B cell (primary cell): ENCODE results near the gene VPS13A. TPM values are rescaled to one million over a fixed set of nuclear protein-coding genes. Genes with fewer than 3 reads are reported as not detected.

ENCODE experiments used
- ATAC-seq: fragments of 200-7000 bp; cut with Tn5 transposase; one replicate; pipeline ENCODE4 v1.10.0; 2021; ENCODE audit warnings: low read depth, mild to moderate bottlenecking, moderate number of reproducible peaks, moderate library complexity
- CTCF ChIA-PET: fragments of 350-600 bp; sonication (Branson Sonifier 250); formaldehyde crosslinking; loops from one replicate; lab custom pipeline; 2021; ENCODE audit warnings: antibody characterized with exemption, inconsistent platforms; lab: Charles Lee
- POLR2A ChIA-PET: fragments of 350-600 bp; sonication (Branson Sonifier 250); formaldehyde crosslinking; loops from one replicate; lab custom pipeline; 2021; ENCODE audit warnings: antibody characterized with exemption; lab: Charles Lee
- DNase-seq: peaks from one replicate; pipeline ENCODE4 v3.0.0; 2013
- H2AFZ ChIP-seq: 2 replicates; pipeline ENCODE4 v1.6.1; 2012; ENCODE audit warnings: mild to moderate bottlenecking, low read depth, low read length; ENCODE audit not compliant: insufficient read depth, poor library complexity, severe bottlenecking
- H3K27ac ChIP-seq, 2 donors: 1 replicate in 1 of 2; 2 replicates in 1 of 2; pipeline ENCODE4 v1.5.1; 2012 to 2013; ENCODE audit warnings: low read length in 2 of 2, mild to moderate bottlenecking in 2 of 2, moderate library complexity in 1 of 2
- H3K27me3 ChIP-seq, 4 experiments: fragments of 200-600 bp in 1 of 4; sonication (generic) in 1 of 4; replicated peaks in 1 of 4; 1 replicate in 2 of 4; 2 replicates in 2 of 4; pipeline versions ENCODE4 v1.6.1 to v1.7.0; 2013 to 2016; ENCODE audit warnings: low read length in 3 of 4, mild to moderate bottlenecking in 2 of 4, mixed read lengths in 1 of 4, moderate library complexity in 1 of 4; ENCODE audit not compliant: insufficient read depth in 4 of 4, control insufficient read depth in 3 of 4; ENCODE audit errors: control extremely low read depth in 1 of 4
- H3K36me3 ChIP-seq, 2 experiments: replicated peaks in 1 of 2; 1 replicate in 1 of 2; 2 replicates in 1 of 2; pipeline versions ENCODE4 v1.6.1 to v1.7.1; 2013; ENCODE audit warnings: low read length in 1 of 2; ENCODE audit not compliant: insufficient read depth in 2 of 2, control insufficient read depth in 1 of 2; ENCODE audit errors: control extremely low read depth in 1 of 2, extremely low read depth in 1 of 2
- H3K4me1 ChIP-seq, 2 donors: fragments of 200-600 bp in 1 of 2; sonication (generic) in 1 of 2; 1 replicate in 1 of 2; 2 replicates in 1 of 2; pipeline versions ENCODE4 v1.5.1 to v1.6.1; 2013 to 2017; ENCODE audit warnings: low read length in 2 of 2; ENCODE audit not compliant: control insufficient read depth in 2 of 2, insufficient read depth in 2 of 2
- H3K4me2 ChIP-seq: replicated peaks from 2 replicates; pipeline ENCODE3; 2012; ENCODE audit warnings: mild to moderate bottlenecking, low read depth, low read length; ENCODE audit not compliant: poor library complexity, severe bottlenecking
- H3K4me3 ChIP-seq, 5 experiments: fragments of 200-600 bp in 1 of 5; sonication (generic) in 1 of 5; 1 replicate in 3 of 5; 2 replicates in 2 of 5; pipeline versions ENCODE4 v1.5.1 to v1.7.0; 2011 to 2016; ENCODE audit warnings: low read length in 4 of 5, mild to moderate bottlenecking in 4 of 5, low read depth in 2 of 5, control low read depth in 1 of 5, moderate library complexity in 1 of 5; ENCODE audit not compliant: insufficient read depth in 1 of 5; ENCODE audit errors: control extremely low read depth in 1 of 5, extremely low read depth in 1 of 5
- H3K79me2 ChIP-seq: fragments of 200-600 bp; sonication (generic); one replicate; pipeline ENCODE4 v1.6.0; 2016; ENCODE audit warnings: low read length; ENCODE audit not compliant: control insufficient read depth, insufficient read depth
- H3K9ac ChIP-seq: fragments of 200-600 bp; sonication (generic); 2 replicates; pipeline ENCODE4 v1.6.1; 2017; ENCODE audit warnings: mild to moderate bottlenecking, low read length, moderate library complexity
- H3K9me3 ChIP-seq, 3 donors: one replicate each; pipeline versions ENCODE4 v1.6.1 to v1.7.1; 2013; ENCODE audit warnings: low read length in 2 of 3; ENCODE audit not compliant: control insufficient read depth in 2 of 3, insufficient read depth in 1 of 3; ENCODE audit errors: control extremely low read depth in 1 of 3
- H4K20me1 ChIP-seq: 2 replicates; pipeline ENCODE4 v1.6.0; 2012; ENCODE audit warnings: mild to moderate bottlenecking, low read length; ENCODE audit not compliant: insufficient read depth, control insufficient read depth, poor library complexity, severe bottlenecking
- H3K27ac Mint-ChIP-seq: one replicate; pipeline ENCODE4 v1.8.0; 2021; ENCODE audit warnings: mixed read lengths
- H3K27me3 Mint-ChIP-seq: one replicate; pipeline ENCODE4 v1.8.0; 2021; ENCODE audit warnings: mixed read lengths
- H3K4me1 Mint-ChIP-seq: one replicate; pipeline ENCODE4 v1.8.0; 2021; ENCODE audit warnings: mixed read lengths
- H3K4me3 Mint-ChIP-seq: one replicate; pipeline ENCODE4 v1.8.0; 2021; ENCODE audit warnings: mixed read lengths
- H3K9me3 Mint-ChIP-seq: one replicate; pipeline ENCODE4 v1.8.0; 2022; ENCODE audit warnings: mixed read lengths; ENCODE audit not compliant: insufficient read depth
- CTCF ChIP-seq: fragments of 200-600 bp; IDR thresholded peaks from one replicate; pipeline ENCODE4 v1.8.0; 2022; ENCODE audit warnings: antibody characterized with exemption, mild to moderate bottlenecking
- EZH2 ChIP-seq: IDR thresholded peaks from 2 replicates; pipeline ENCODE4 v1.6.1; 2012; ENCODE audit warnings: borderline replicate concordance, low read depth, mild to moderate bottlenecking, moderate library complexity, low read length; ENCODE audit not compliant: insufficient read depth, poor library complexity, severe bottlenecking
- WGBS: methylation state at CpG from one replicate; pipeline ENCODE4 v1.1.5; 2013; ENCODE audit warnings: missing lambda C conversion rate; ENCODE audit not compliant: insufficient coverage; 5-methylcytosine and 5-hydroxymethylcytosine counted together
- intact Hi-C: fragments of 100-400 bp; cut with micrococcal nuclease; formaldehyde crosslinking; loops from one replicate; pipeline ENCODE4 v1.10.0; 2022
- polyA plus RNA-seq: library from polyadenylated mRNA; depleted of rRNA; stranded (reverse); fragments of >200 nt; gene quantifications from 2 replicates; pipeline ENCODE4 v1.2.3, GENCODE V29; 2012
- total RNA-seq, 2 donors: library from RNA; stranded (reverse); fragments of 120-200 nt in 1 of 2; gene quantifications; 1 replicate in 1 of 2; 2 replicates in 1 of 2; pipeline versions ENCODE4 v1.2.3 to v1.2.4, GENCODE V29; 2013 to 2022

VPS13A gene
- total and polyA plus RNA-seq, 2 donors (not counting 1 experiment from before 2014, with no cell fraction given) = 6.5 to 57.8 TPM

GRCh38 chr9:77435688-77436087, 258.4 kb downstream of the VPS13A start:
- H3K4me1 ChIP-seq = no peaks in the 10 kb centered on the region
- ChIA-PET POLR2A (no interaction called here), CTCF (no interaction called here)
- H3K9ac ChIP-seq = no peak overlapping the region
- WGBS = 100% methylated on average over 2 of the region's 3 CpGs
- ATAC-seq (no peak), DNase-seq (no peak)
- no peak overlapping the region for H3K27ac ChIP-seq
- no peak for TF ChIP-seq EZH2
- no peak for TF ChIP-seq CTCF
- H3K36me3 ChIP-seq = no peaks in the 10 kb centered on the region
- H3K27me3 ChIP-seq = peaks cover 0 to 2% (median 0%) of the 10 kb centered on the region in 4 experiments
- no peak overlapping the region for H3K4me3 ChIP-seq
- no peak overlapping the region for H2AFZ ChIP-seq
- H3K4me3 Mint-ChIP-seq = no peak overlapping the region
- H4K20me1 ChIP-seq = no peaks in the 10 kb centered on the region
- no peak overlapping the region for H3K27ac Mint-ChIP-seq
- no peaks in the 10 kb centered on the region for H3K9me3 ChIP-seq
- intact Hi-C loops = no loop called here
- no peak overlapping the region for H3K4me2 ChIP-seq
- H3K9me3 Mint-ChIP-seq = no peaks in the 10 kb centered on the region
- H3K79me2 ChIP-seq = no peaks in the 10 kb centered on the region
- H3K4me1 Mint-ChIP-seq = no peaks in the 10 kb centered on the region
- peaks cover 16% of the 10 kb centered on the region for H3K27me3 Mint-ChIP-seq

GRCh38 chr9:77438653-77439052, 261.3 kb downstream of the VPS13A start:
- ATAC-seq (no peak), DNase-seq (no peak)
- TF ChIP-seq EZH2 (no peak), CTCF (no peak)
- Histone ChIP-seq H3K36me3 (no peaks in the 10 kb centered on the region), H3K27me3 (peaks cover 0 to 2% (median 0%) of the 10 kb centered on the region in 4 experiments), H3K27ac (no peak overlapping the region), H3K4me3 (no peak overlapping the region), H2AFZ (no peak overlapping the region), H3K4me1 (no peaks in the 10 kb centered on the region), H3K9ac (no peak overlapping the region), H3K79me2 (no peaks in the 10 kb centered on the region), H3K4me2 (no peak overlapping the region), H3K9me3 (no peaks in the 10 kb centered on the region), H4K20me1 (no peaks in the 10 kb centered on the region)
- Mint-ChIP-seq H3K9me3 (no peaks in the 10 kb centered on the region), H3K4me3 (no peak overlapping the region), H3K27ac (no peak overlapping the region), H3K4me1 (no peaks in the 10 kb centered on the region), H3K27me3 (peaks cover 18% of the 10 kb centered on the region)
- intact Hi-C loops = no loop called here
- POLR2A ChIA-PET = no interaction called here
- WGBS = 0% methylated on average over 1 of the region's 3 CpGs
- CTCF ChIA-PET = interaction anchor here (1.5 kb wide), 1 partner anchor 18 kb away, joined by 6 read pairs; no protein-coding TSS in a partner anchor
